Thoracic aorta (tissue), 2 donors: ENCODE data around the gene ABTB1. TPM values are rescaled to one million over a fixed set of nuclear protein-coding genes. Genes with fewer than 3 reads are reported as not detected.
A peak's percentile ranks its signal among the peaks of the same experiment; 100 is the strongest.

ENCODE experiments used
- ATAC-seq: fragments of 150-250 bp; one replicate; pipeline ENCODE4 v1.8.0; 2017; ENCODE audit warnings: low read depth; ENCODE audit not compliant: insufficient number of reproducible peaks, low FRiP score
- DNase-seq: peaks from one replicate; pipeline ENCODE4 v3.0.0-alpha.2; 2020; ENCODE audit warnings: low spot score
- H3K27ac ChIP-seq, 2 donors: fragments of 200-600 bp; sonication (generic); 1 replicate in 1 of 2; 2 replicates in 1 of 2; pipeline ENCODE4 v1.5.1; 2016; ENCODE audit warnings: mild to moderate bottlenecking in 2 of 2, moderate library complexity in 2 of 2
- H3K27me3 ChIP-seq: fragments of 200-600 bp; sonication (generic); replicated peaks from 2 replicates; pipeline ENCODE4 v1.6.0; 2016; ENCODE audit warnings: mild to moderate bottlenecking; ENCODE audit not compliant: insufficient read depth
- H3K36me3 ChIP-seq: fragments of 200-600 bp; sonication (generic); one replicate; pipeline ENCODE4 v1.5.1; 2016
- H3K4me1 ChIP-seq, 2 donors: fragments of 200-600 bp; sonication (generic); 1 replicate in 1 of 2; 2 replicates in 1 of 2; pipeline versions ENCODE4 v1.5.1 to v1.6.0; 2016; ENCODE audit warnings: low read depth in 2 of 2, mild to moderate bottlenecking in 1 of 2; ENCODE audit not compliant: control insufficient read depth in 1 of 2
- H3K4me3 ChIP-seq: fragments of 200-600 bp; sonication (generic); 2 replicates; pipeline ENCODE4 v1.5.1; 2016; ENCODE audit warnings: mild to moderate bottlenecking
- H3K9me3 ChIP-seq: fragments of 200-600 bp; sonication (generic); 2 replicates; pipeline ENCODE4 v1.5.1; 2016
- total RNA-seq, 2 donors: library from RNA; depleted of rRNA; stranded (reverse); fragments of >200 nt; gene quantifications; one replicate each; pipeline versions ENCODE4 v1.1.0 to v1.2.3, GENCODE V29; 2016
- TF ChIP-seq, protein P1 (sequence below): fragments of 200-600 bp; sonication (generic); IDR thresholded peaks from one replicate; pipeline ENCODE4 v1.5.1; 2019; ENCODE audit warnings: antibody characterized with exemption

Gene ABTB1
- total RNA-seq, 2 donors from 2014 or later = 71.7 to 78.7 TPM

DNA sequence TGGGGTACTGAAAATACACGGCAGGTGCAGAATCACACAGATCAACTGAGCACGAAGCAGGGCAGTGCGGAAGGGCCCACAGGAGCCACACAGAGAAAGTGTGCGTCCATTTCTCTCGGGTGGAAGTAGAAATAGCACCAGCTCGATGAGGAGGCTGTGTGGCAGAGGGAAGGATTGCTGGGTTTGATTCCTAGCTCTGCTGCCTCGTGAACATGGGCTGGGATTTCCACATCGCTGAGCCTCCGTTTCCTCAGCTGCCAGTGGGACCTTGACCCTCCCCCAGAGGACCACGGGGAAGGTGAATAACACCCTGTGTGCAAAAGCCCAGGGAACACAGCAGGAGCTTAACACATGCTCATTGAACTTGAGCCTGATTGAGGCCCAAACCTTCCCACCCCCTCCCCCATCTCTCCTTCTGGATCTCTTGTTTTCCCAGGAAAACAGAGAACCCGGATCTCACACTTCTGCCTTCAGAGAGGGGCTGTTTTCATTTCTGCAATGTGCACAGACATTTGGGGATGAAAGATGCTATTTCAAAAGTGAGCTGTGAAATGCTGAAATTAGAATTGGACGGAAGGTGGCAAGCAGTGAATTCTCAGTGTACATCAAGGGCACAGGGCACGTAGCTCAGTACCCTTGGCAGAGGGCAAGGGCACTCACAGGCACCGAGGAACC, 38.4 kb downstream of the ABTB1 start:
- H3K4me1 ChIP-seq = peaks cover 21 to 95% of the 10 kb centered on the region in 2 donors
- H3K27me3 ChIP-seq = no peaks in the 10 kb centered on the region
- TF ChIP-seq, protein P1, sequence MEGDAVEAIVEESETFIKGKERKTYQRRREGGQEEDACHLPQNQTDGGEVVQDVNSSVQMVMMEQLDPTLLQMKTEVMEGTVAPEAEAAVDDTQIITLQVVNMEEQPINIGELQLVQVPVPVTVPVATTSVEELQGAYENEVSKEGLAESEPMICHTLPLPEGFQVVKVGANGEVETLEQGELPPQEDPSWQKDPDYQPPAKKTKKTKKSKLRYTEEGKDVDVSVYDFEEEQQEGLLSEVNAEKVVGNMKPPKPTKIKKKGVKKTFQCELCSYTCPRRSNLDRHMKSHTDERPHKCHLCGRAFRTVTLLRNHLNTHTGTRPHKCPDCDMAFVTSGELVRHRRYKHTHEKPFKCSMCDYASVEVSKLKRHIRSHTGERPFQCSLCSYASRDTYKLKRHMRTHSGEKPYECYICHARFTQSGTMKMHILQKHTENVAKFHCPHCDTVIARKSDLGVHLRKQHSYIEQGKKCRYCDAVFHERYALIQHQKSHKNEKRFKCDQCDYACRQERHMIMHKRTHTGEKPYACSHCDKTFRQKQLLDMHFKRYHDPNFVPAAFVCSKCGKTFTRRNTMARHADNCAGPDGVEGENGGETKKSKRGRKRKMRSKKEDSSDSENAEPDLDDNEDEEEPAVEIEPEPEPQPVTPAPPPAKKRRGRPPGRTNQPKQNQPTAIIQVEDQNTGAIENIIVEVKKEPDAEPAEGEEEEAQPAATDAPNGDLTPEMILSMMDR = no peak
- peak overlapping the region; percentile 41 for H3K4me3 ChIP-seq
- ATAC-seq = no peak
- DNase-seq = no peak
- H3K36me3 ChIP-seq = no peaks in the 10 kb centered on the region
- peak overlapping the region in 1 of 2 donors; percentile 7 for H3K27ac ChIP-seq
- H3K9me3 ChIP-seq = no peaks in the 10 kb centered on the region

DNA sequence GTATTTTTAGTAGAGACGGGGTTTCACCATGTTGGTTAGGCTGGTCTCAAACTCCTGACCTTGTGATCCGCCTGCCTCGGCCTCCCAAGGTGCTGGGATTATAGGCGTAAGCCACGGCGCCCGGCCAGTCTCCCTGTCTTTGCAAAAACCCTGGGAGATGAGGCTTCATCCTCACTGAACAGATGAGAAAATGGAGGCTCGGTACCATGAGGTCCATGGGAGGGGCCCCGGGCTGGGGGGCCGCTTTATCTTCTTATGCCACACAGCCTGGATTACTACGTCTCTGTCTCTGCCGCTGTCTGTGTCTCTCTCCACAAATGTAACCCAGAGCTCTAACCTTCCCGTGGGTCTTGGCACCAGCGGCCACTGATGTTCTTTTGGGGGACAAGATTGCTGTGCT, 39.1 kb downstream of the ABTB1 start:
- Histone ChIP-seq H3K4me1 (peaks cover 21 to 90% of the 10 kb centered on the region in 2 donors), H3K36me3 (no peaks in the 10 kb centered on the region), H3K27ac (peak overlapping the region in 1 of 2 donors; percentile 52), H3K4me3 (no peak overlapping the region), H3K27me3 (no peaks in the 10 kb centered on the region), H3K9me3 (no peaks in the 10 kb centered on the region)
- no peak for ATAC-seq
- TF ChIP-seq, protein P1 = no peak
- no peak for DNase-seq

DNA sequence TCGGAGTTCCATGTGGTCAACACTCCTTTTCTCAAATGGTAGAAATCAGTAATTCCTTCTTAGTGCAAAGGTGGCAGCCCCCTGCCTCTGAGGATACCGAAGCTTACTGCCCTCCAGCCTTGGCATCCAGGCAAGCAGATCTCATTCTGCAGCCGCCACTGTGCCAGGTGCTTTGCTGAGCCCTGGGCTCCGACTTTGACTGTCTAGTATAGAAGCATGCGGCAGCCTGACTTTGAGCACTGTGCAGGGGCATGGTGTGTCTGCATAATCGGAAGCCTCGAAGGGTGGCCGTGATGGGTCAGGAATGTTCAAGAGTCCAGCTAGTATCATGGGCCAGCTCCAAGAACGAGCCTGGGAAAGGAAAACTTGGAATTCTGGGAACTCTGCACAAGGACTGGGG, 39.7 kb downstream of the ABTB1 start:
- Histone ChIP-seq H3K27ac (peak overlapping the region; percentile 50 to 52), H3K36me3 (no peaks in the 10 kb centered on the region), H3K9me3 (no peaks in the 10 kb centered on the region), H3K4me1 (peaks cover 21 to 85% of the 10 kb centered on the region in 2 donors), H3K27me3 (no peaks in the 10 kb centered on the region), H3K4me3 (no peak overlapping the region)
- no peak for ATAC-seq
- TF ChIP-seq, protein P1 = no peak
- DNase-seq = no peak

DNA sequence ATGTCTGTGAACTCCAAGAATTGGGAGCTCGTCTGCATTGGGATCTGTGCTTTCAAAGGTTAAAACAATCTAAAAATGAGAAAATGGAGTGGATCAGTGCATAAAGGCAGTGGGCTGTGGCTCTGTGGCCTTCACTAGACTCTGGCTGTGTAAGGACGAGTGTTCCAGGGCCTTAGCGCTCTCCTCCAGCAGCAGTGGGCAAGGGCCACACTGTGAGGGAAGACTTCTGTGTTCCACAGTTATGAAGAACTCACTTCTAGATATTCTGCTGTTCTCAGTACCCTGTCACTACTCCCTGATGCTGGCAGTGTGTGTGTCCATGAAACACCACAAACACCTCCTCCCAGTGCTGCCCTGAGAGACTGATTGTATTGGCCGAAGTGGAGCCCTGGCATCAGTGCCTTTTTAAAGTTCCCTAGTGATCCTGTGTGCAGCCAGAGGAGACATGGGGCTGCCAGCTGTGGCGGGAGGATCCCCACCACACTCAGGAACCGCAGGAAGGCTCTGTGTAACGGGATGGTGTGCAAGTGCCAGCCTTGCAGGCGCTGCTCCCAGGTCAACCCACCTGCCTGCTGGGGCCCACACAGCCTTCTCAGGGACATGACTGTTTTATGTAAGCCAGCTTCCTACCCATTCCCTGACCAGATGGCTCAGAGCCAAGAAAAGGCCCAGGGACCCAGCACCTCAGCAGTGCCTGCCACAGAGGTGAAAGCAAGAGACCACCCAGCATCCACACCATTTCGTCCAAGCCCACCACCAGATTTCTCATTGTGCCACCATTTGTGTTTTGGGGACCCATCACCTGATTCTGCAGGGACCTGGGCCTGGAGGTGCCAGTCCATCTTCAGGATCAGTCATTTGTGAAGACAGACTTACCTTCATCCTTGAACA, 40.4 kb downstream of the ABTB1 start:
- no peak overlapping the region for H3K4me3 ChIP-seq
- no peaks in the 10 kb centered on the region for H3K9me3 ChIP-seq
- H3K27ac ChIP-seq = peak overlapping the region; percentile 50 to 52
- no peaks in the 10 kb centered on the region for H3K27me3 ChIP-seq
- no peaks in the 10 kb centered on the region for H3K36me3 ChIP-seq
- no peak for DNase-seq
- ATAC-seq = no peak
- TF ChIP-seq, protein P1 = no peak
- H3K4me1 ChIP-seq = peaks cover 20 to 78% of the 10 kb centered on the region in 2 donors

DNA sequence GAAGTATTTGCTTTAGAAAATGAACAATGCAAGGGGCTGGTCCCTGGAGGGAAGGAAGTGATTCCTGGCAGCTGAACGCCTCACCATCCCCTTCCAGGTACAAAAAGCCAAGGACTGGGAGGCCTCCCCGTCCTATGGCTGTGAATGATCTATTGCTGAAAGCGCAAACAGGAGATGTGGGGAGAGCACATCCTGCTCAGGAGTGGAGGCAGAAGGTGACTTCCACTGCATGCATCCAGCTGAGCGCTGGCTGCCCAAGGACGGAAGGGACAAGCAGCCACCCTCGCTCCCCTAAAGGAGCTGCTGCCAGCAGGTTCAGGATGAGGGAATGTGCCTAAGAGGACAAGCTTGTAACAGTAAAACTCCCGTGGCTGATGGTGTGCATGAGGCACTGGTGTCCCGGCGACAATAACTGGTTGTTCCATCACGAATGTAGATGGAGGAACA, 41.4 kb downstream of the ABTB1 start:
- Histone ChIP-seq H3K4me1 (peaks cover 18 to 70% of the 10 kb centered on the region in 2 donors), H3K36me3 (no peaks in the 10 kb centered on the region), H3K9me3 (no peaks in the 10 kb centered on the region), H3K27ac (no peak overlapping the region), H3K27me3 (no peaks in the 10 kb centered on the region), H3K4me3 (no peak overlapping the region)
- TF ChIP-seq, protein P1 = no peak
- ATAC-seq (no peak), DNase-seq (no peak)
